Ascending aorta (tissue), 2 donors: ENCODE data around the gene ADAM19. TPM values are rescaled to one million over a fixed set of nuclear protein-coding genes. Genes with fewer than 3 reads are reported as not detected.

Source experiments
- DNase-seq, 2 donors: peaks; one replicate each; pipeline ENCODE4 v3.0.0-alpha.2; 2019; ENCODE audit warnings: low spot score in 2 of 2
- H3K27ac ChIP-seq, 2 donors: fragments of 200-600 bp; sonication (generic); one replicate each; pipeline ENCODE4 v1.5.1; 2016 to 2017; ENCODE audit warnings: mild to moderate bottlenecking in 1 of 2
- H3K27me3 ChIP-seq: fragments of 200-600 bp; sonication (generic); one replicate; pipeline ENCODE4 v1.5.1; 2017
- H3K36me3 ChIP-seq, 2 donors: fragments of 200-600 bp; sonication (generic); one replicate each; pipeline ENCODE4 v1.5.1; 2016
- H3K4me1 ChIP-seq, 2 donors: fragments of 200-600 bp; sonication (generic); one replicate each; pipeline ENCODE4 v1.5.1; 2016 to 2017; ENCODE audit warnings: mild to moderate bottlenecking in 1 of 2
- H3K4me3 ChIP-seq, 2 donors: fragments of 200-600 bp; sonication (generic); one replicate each; pipeline ENCODE4 v1.5.1; 2016 to 2017; ENCODE audit warnings: mild to moderate bottlenecking in 1 of 2
- H3K9me3 ChIP-seq, 2 donors: fragments of 200-600 bp; sonication (generic); one replicate each; pipeline ENCODE4 v1.5.1; 2016
- intact Hi-C: fragments of 100-400 bp; cut with DNase I; formaldehyde crosslinking; loops from one replicate; pipeline ENCODE4 v1.15.1; 2023
- total RNA-seq: library from RNA; depleted of rRNA; stranded (reverse); fragments of >200 nt; gene quantifications from one replicate; pipeline ENCODE4 v1.1.0, GENCODE V29; 2016
- TF ChIP-seq, protein P1 (sequence below), 3 experiments: fragments of 200-600 bp in 2 of 3; fragments of 450-650 bp in 1 of 3; sonication (generic) in 2 of 3; IDR thresholded peaks; one replicate each; pipeline ENCODE4 v1.5.1; 2016 to 2019; ENCODE audit warnings: antibody characterized with exemption in 3 of 3, mild to moderate bottlenecking in 1 of 3, moderate library complexity in 1 of 3

ADAM19 gene
- total RNA-seq, 1 donor from 2014 or later, result 11.7 TPM

DNA sequence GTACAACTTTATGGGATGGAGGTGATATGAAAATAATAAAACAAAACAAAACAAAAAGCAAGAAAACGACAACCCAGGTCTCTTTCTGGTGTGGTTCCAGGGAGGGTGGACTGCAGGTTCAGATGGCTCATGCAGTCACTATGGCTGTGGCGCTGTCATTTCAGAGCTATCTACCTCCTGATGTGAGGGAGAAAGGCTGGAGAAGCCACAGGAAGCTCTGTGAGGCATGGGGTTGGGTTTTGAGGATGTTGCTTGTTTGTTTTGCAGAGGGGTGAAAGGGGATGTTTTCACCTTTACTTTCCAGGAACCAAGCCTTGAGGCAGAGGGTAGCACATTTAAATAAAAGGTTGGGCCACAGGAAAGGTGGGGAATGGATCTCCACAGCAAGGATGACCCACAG, 96.8 kb downstream of the ADAM19 start:
- Histone ChIP-seq H3K27me3 (no peaks in the 10 kb centered on the region), H3K9me3 (no peaks in the 10 kb centered on the region), H3K27ac (peak overlapping the region in 1 of 2 donors; percentile 15), H3K4me3 (no peak overlapping the region), H3K36me3 (peaks cover 8 to 9% of the 10 kb centered on the region in 2 donors), H3K4me1 (peaks cover 3% of the 10 kb centered on the region in 2 donors)
- no peak for DNase-seq
- TF ChIP-seq, protein P1, sequence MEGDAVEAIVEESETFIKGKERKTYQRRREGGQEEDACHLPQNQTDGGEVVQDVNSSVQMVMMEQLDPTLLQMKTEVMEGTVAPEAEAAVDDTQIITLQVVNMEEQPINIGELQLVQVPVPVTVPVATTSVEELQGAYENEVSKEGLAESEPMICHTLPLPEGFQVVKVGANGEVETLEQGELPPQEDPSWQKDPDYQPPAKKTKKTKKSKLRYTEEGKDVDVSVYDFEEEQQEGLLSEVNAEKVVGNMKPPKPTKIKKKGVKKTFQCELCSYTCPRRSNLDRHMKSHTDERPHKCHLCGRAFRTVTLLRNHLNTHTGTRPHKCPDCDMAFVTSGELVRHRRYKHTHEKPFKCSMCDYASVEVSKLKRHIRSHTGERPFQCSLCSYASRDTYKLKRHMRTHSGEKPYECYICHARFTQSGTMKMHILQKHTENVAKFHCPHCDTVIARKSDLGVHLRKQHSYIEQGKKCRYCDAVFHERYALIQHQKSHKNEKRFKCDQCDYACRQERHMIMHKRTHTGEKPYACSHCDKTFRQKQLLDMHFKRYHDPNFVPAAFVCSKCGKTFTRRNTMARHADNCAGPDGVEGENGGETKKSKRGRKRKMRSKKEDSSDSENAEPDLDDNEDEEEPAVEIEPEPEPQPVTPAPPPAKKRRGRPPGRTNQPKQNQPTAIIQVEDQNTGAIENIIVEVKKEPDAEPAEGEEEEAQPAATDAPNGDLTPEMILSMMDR (IDR thresholded peaks at IDR 0.05), result no peak
- intact Hi-C loops, result loop anchor here (5.0 kb wide), 1 partner anchor 46 kb away; no protein-coding TSS in a partner anchor

DNA sequence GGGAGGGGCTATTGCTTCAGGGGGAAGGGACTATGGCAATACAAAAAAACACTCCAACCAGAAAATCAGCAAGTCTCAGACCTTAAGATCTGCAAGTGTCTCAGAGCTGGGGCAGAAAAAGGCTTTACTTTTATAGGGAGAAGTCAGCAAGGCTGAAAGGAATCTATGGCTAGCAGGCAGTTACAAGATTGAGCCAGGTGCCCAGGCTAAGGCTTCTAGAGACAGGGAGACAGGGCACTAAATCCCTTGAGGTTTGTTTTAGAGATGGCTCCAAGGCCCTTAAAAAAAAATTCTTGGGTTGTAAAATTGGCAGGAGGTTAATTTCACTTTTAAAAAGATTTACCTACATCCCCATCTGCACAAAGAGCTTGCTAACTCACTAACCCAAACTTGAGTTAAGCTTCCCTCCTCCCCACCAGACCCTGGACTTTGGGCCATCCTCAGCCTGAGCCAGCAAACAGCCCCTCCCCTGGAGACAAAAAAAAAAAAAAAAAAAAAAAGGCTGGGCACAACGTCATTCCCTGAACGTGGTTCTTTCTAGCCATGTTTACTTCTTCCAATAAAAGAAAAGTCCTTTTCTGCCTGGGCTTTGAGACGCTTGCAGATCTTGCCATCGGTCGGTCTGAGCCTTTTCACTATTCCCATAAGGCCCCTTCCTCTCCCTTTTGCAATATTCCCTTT, 97.6 kb downstream of the ADAM19 start:
- peaks cover 4 to 8% of the 10 kb centered on the region in 2 donors for H3K36me3 ChIP-seq
- no peak for DNase-seq
- intact Hi-C loops, result loop anchor here (1.0 to 5.0 kb wide), 3 partner anchors 46 to 241 kb away; no protein-coding TSS in a partner anchor
- H3K4me3 ChIP-seq, result no peak overlapping the region
- no peaks in the 10 kb centered on the region for H3K27me3 ChIP-seq
- H3K9me3 ChIP-seq, result no peaks in the 10 kb centered on the region
- TF ChIP-seq, protein P1 (IDR thresholded peaks at IDR 0.05), result no peak
- H3K4me1 ChIP-seq, result peaks cover 3 to 9% of the 10 kb centered on the region in 2 donors
- peak overlapping the region in 1 of 2 donors; percentile 15 for H3K27ac ChIP-seq

DNA sequence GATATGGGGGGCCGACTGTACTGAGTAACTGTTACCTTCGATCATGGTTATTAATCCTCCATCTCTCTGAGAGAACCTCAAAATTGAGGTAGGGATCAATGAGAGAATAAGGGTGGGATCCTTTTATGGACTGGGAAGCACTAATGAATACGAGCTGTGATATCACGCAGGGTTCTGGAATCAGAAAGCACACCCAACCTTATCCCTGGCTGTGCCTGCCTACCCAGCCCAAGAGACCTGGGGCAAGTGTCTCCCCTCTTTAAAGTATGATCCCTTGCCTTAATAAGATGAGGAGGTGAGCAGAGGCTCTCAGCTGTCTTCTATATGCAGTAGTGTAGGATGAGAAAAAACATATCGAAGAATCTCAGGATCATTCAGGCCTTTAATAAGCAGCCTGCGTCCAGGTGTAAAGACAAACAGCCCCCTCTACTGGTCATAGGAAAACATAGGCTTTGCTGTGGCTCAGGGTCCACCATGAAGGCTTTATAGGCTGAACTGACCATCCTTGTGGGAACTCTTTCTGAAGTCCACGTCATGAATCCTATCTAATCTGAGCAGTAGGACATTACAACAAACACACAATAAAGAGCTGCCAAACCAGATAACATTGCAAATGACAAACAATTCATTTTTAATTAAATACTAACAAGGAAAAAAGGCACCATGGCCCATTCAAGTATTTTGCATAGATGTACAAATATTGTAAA, 98.7 kb downstream of the ADAM19 start:
- TF ChIP-seq, protein P1 (IDR thresholded peaks at IDR 0.05), result peak; percentile 51 to 78 (median 67)
- H3K36me3 ChIP-seq, result peaks cover 0 to 6% of the 10 kb centered on the region in 2 donors
- H3K4me1 ChIP-seq, result peaks cover 3 to 9% of the 10 kb centered on the region in 2 donors
- no peak overlapping the region for H3K4me3 ChIP-seq
- no peak overlapping the region for H3K27ac ChIP-seq
- DNase-seq, result no peak
- intact Hi-C loops, result loop anchor here (1.0 to 5.0 kb wide), 3 partner anchors 45 to 242 kb away; no protein-coding TSS in a partner anchor
- no peaks in the 10 kb centered on the region for H3K9me3 ChIP-seq
- H3K27me3 ChIP-seq, result no peaks in the 10 kb centered on the region

DNA sequence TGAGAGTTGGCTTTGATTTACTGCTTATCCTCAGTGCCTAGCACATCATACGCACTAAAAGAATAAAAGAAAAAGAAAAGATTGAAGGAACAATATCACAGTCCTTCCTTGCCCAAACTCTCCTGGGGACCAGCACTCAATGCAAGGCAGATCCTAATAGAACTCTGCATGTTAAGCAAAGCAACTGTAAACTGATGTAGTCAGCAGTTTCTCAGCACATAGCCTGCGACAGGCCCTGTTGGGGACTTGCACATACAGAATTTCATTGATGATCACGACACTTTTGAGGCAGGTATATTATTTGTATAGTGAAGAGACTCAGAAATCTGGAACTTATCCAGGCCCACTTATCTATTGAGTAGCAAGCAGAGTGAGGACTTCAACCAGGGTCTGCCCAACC, 100.1 kb downstream of the ADAM19 start:
- H3K36me3 ChIP-seq, result no peaks in the 10 kb centered on the region
- no peaks in the 10 kb centered on the region for H3K9me3 ChIP-seq
- peaks cover 3 to 9% of the 10 kb centered on the region in 2 donors for H3K4me1 ChIP-seq
- no peak overlapping the region for H3K27ac ChIP-seq
- DNase-seq, result no peak
- no peaks in the 10 kb centered on the region for H3K27me3 ChIP-seq
- H3K4me3 ChIP-seq, result no peak overlapping the region
- intact Hi-C loops, result loop anchor here (1.0 to 5.0 kb wide), 2 partner anchors 43 to 147 kb away; no protein-coding TSS in a partner anchor
- TF ChIP-seq, protein P1 (IDR thresholded peaks at IDR 0.05), result no peak

DNA sequence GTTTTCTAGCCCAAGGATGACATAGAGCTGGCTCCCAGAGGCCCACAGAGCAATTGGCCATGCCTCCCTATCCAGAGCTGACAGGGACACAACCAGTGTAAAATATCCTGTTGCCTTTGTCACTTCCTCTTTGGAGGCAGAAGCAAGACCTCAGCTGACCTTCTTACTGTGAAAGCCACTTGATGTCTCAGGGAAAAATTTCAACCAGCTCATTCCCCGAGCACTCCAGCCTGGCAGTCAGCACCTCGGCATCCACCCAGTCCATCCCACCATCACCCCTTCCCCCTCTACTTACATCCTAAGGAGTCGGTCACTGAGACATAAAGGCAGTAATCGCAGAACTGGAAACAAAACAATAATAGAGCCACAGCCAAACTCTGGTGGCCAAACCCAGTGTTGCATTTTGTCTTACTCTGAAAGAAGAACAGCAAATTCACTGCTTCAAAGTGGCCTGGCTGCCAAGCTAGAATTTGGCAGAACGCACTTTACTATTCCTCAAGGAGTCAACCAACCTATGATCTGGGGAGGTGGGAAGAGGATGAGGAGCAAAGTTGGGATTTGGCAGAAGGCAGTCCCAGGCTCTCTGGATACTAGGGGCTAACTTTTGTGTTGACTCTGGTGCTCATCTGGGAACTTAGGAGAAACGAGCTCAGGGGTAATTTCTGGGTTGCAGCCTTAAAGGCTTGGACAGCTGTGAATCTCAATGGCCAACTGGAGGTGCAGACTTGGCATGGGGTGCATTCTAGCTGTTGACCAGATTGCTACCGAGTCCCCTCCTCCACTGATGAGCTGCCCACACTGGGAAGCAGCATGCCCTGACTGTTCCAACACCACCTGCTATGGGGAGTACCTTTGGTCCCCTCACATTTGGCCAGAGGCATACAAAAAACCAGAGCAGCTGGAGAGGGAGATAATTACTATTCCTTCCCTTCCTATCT, 101.9 kb downstream of the ADAM19 start:
- H3K9me3 ChIP-seq, result no peaks in the 10 kb centered on the region
- H3K27ac ChIP-seq, result no peak overlapping the region
- no peaks in the 10 kb centered on the region for H3K27me3 ChIP-seq
- no peak for DNase-seq
- no peak overlapping the region for H3K4me3 ChIP-seq
- H3K4me1 ChIP-seq, result peaks cover 3 to 9% of the 10 kb centered on the region in 2 donors
- no peaks in the 10 kb centered on the region for H3K36me3 ChIP-seq
- intact Hi-C loops, result no loop called here
- TF ChIP-seq, protein P1 (IDR thresholded peaks at IDR 0.05), result no peak
